GM18502 (cell line): ENCODE measurements around the gene DRD4.

Experiments used
- ATAC-seq: cut with Tn5 transposase; IDR thresholded peaks from one replicate; pipeline ENCODE4 v1.9.1; 2021; ENCODE audit warnings: mild to moderate bottlenecking; ENCODE audit not compliant: unreplicated experiment, poor library complexity

The DRD4 gene

GRCh38 chr11:636511-637332 lies at the start of gene DRD4:
DRD4 (plus strand) TSS chr11:637269; CDS start chr11:637305, 36 bp downstream.
- ATAC-seq = no peak

DNA sequence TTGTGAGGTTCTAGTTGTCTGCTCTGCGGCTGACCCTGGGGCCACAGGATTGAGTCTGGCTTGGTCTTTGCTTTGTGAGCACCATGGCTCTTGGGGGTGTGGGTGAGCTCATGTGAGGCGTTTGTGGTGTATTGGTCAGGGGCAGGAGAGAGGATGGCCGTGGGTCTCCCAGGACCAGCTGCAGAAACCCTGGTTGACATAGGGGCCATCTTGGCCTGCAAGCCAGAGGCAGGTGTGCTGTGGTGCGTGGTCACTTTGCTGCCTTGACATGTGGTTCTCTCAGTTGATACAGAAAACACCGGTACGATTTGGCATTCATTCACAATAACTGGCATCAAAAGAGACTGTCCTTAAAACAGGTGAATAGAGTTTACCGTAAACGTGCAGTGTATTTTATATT lies 49.5 kb upstream of the DRD4 start:
- ATAC-seq = no peak

DNA sequence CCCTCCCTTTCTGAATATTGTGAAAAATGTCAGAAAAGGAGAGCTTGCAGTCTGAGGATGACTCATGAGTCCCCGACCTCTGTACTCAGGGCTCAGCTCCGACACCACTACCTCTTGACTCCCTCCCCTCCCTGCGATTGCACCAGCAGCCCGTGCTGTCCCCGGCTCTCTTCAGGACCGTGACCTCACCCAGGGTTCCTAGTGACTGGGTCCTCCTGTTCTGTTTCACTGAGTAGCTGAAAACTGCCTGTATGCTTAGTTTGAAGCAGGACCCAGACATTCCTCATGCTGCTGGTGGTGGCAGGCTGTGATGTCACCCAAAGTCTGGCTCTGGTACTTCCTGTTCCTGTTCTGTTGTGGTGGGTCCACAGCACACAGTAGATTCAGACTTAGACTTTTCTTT lies 49.1 kb upstream of the DRD4 start:
- ATAC-seq = no peak

- no peak for ATAC-seq
These were observed 47.3 kb upstream of the DRD4 start for GRCh38 chr11:589798-590197.

GRCh38 chr11:590997-591396 lies 46.1 kb upstream of the DRD4 start:
- no peak for ATAC-seq

DNA sequence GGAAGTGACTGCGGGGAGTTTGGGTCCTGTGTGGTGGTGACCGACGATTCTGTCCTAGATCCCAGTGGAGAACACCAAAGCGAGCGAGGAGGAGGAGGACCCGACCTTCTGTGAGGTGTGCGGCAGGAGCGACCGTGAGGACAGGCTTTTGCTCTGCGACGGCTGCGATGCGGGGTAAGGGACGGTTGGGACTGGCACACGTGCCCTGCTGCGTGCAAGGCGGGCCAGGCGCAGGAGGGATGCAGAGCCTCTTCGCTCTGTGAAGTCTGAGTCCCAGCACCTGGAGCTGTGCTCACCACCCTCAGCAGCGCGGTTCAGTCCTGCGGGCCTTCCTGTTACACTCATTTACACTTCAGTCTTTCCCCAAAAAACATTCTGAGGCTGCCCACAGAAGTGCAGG lies 44.6 kb upstream of the DRD4 start:
- no peak for ATAC-seq

- ATAC-seq = no peak
These were observed 44.2 kb upstream of the DRD4 start for GRCh38 chr11:592918-593317.

DNA sequence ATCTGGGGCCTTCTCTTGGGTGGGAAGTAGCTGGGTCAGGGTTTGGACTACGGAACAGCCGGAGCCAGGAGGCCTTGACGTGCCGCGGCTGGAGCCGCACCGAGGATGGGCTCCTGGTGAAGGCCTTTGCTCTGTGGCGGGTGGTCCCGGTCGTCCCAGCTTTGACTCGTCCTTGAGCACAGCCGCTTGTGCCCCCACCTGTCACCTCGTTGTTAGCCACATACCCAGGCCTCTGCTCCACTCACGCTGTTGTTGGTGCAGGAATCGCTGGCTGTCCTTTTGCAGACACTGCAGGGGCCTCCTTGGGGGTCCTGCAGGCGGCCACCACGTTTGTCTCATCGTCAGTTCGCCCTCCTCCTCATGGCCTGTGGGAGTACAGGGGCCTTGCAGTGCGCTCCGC lies 43.7 kb upstream of the DRD4 start:
- ATAC-seq = no peak

- ATAC-seq = no peak
These were observed 41.7 kb upstream of the DRD4 start for GRCh38 chr11:595400-595799.

GRCh38 chr11:596374-596773 lies 40.7 kb upstream of the DRD4 start:
- ATAC-seq = no peak

DNA sequence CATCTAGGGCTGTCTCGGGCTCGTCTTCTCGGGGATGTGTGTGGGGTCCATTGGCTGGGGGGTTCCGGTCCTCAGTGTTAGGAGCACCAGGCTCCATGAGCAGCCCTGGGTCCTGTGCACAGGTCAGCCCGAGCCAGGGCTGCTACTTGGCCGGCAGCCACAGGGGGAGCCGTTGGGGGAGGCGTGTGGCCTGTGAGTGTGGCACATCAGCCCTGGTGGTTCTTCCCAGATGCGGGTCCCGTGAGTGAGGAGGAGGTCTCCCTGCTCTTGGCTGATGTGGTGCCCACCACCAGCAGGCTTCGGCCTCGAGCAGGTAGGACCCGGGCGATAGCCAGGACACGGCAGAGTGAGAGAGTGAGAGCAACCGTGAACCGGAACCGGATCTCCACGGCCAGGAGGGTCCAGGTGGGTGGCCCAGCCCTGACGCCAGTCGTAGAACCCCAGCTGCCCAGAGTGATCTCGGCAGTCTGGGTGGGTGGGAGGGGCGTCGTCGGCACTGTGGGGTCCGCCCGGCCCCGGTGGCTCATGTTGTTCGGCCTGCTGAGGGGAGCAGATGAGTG lies 39.8 kb upstream of the DRD4 start:
- ATAC-seq = no peak

- ATAC-seq = no peak
These were observed 38.9 kb upstream of the DRD4 start for GRCh38 chr11:598005-598680.

- ATAC-seq = no peak
These were observed 35.4 kb upstream of the DRD4 start for GRCh38 chr11:601573-602245.

- ATAC-seq = no peak
These were observed 33.9 kb upstream of the DRD4 start for GRCh38 chr11:603154-603553.

- no peak for ATAC-seq
These were observed 31.6 kb upstream of the DRD4 start for GRCh38 chr11:605286-606129.

- no peak for ATAC-seq
These were observed 30.8 kb upstream of the DRD4 start for GRCh38 chr11:606245-606644.

- ATAC-seq = no peak
These were observed 29.9 kb upstream of the DRD4 start for GRCh38 chr11:607020-607780.

GRCh38 chr11:607971-608659 lies 29.0 kb upstream of the DRD4 start:
- ATAC-seq = no peak

DNA sequence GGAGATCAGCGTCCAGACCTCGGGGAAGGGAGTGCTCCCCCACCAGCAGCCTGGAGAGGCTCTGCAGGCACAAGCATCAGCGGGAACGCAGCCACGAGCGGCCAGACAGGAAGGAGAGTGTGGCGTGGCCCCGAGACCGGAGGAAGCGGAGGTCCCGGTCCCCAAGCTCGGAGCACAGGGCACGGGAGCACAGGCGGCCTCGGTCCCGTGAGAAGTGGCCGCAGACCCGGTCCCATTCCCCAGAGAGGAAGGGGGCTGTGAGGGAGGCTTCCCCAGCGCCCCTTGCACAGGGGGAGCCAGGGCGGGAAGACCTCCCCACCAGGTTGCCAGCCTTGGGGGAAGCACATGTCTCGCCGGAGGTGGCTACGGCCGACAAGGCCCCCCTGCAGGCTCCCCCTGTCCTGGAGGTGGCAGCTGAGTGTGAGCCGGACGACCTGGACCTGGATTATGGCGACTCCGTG lies 28.2 kb upstream of the DRD4 start:
- ATAC-seq = no peak
